Measurements from ENCODE around the gene SEZ6L. TPM values are rescaled to one million over a fixed set of nuclear protein-coding genes. Genes with fewer than 3 reads are reported as not detected.

Gene SEZ6L
- total RNA-seq, 4 donors from 2014 or later, result under 0.01 TPM; not detected in 3

DNA sequence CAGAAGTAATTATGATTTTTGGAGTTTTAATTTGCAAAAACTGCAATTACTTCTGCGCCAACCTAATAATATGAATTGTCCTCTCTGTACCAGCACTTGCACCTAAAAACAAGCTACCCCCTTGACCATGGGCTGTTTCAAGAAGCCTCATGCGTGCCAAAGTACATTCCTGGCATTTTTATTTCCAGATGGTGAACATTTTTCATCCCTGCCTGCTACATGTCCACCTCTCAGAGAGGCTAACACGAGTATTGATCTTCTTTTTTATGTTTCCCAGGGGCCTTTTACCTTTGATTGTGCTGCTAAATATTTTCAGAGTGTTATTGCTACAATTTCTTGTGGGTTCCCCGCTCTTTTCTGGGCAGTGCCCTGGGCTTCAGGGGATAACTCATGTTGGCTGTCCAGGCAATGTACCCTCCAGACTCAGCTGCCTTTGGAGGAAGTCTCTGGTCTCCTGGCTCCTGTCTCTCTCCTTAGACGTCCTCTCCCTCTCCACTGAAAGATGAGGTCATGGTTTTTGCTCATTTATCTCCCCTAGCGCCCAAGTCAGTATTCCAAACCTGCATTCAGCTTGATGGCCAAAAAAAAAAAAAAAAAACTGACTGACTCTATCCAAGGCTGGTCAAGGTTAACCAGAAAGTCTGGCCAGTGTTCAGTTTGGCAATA lies 173.6 kb downstream of the SEZ6L start:
- WGBS, 2 donors, result 35 to 48% methylated on average over 6 of the region's 6 CpGs
- intact Hi-C loops (cut with DNase I), result no loop called here
- no peak for TF ChIP-seq POLR2A (IDR thresholded peaks at IDR 0.05)
- Histone ChIP-seq H3K36me3 (no peaks in the 10 kb centered on the region), H3K4me1 (no peaks in the 10 kb centered on the region), H3K27ac (no peak overlapping the region), H3K4me3 (no peak overlapping the region), H3K9me3 (no peaks in the 10 kb centered on the region), H3K27me3 (peaks cover 0 to 80% (median 0%) of the 10 kb centered on the region in 4 donors)
- no peak for DNase-seq

- intact Hi-C loops (cut with DNase I), result no loop called here
- H3K4me1 ChIP-seq, result no peaks in the 10 kb centered on the region
- peaks cover 0 to 61% (median 0%) of the 10 kb centered on the region in 4 donors for H3K27me3 ChIP-seq
- no peak overlapping the region for H3K27ac ChIP-seq
- DNase-seq, result no peak
- 53 to 67% methylated on average over 3 of the region's 3 CpGs for WGBS, 2 donors
- TF ChIP-seq POLR2A (IDR thresholded peaks at IDR 0.05), result no peak
- TF ChIP-seq, protein P1, sequence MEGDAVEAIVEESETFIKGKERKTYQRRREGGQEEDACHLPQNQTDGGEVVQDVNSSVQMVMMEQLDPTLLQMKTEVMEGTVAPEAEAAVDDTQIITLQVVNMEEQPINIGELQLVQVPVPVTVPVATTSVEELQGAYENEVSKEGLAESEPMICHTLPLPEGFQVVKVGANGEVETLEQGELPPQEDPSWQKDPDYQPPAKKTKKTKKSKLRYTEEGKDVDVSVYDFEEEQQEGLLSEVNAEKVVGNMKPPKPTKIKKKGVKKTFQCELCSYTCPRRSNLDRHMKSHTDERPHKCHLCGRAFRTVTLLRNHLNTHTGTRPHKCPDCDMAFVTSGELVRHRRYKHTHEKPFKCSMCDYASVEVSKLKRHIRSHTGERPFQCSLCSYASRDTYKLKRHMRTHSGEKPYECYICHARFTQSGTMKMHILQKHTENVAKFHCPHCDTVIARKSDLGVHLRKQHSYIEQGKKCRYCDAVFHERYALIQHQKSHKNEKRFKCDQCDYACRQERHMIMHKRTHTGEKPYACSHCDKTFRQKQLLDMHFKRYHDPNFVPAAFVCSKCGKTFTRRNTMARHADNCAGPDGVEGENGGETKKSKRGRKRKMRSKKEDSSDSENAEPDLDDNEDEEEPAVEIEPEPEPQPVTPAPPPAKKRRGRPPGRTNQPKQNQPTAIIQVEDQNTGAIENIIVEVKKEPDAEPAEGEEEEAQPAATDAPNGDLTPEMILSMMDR (IDR thresholded peaks at IDR 0.05), result no peak
- H3K4me3 ChIP-seq, result no peak overlapping the region
- H3K9me3 ChIP-seq, result no peaks in the 10 kb centered on the region
- H3K36me3 ChIP-seq, result no peaks in the 10 kb centered on the region
These were observed 176.2 kb downstream of the SEZ6L start for GRCh38 chr22:26345496-26345895.

- no peak overlapping the region for H3K27ac ChIP-seq
- no peaks in the 10 kb centered on the region for H3K9me3 ChIP-seq
- no peaks in the 10 kb centered on the region for H3K36me3 ChIP-seq
- DNase-seq, result no peak
- H3K4me1 ChIP-seq, result no peaks in the 10 kb centered on the region
- H3K27me3 ChIP-seq, result peaks cover 0 to 49% (median 0%) of the 10 kb centered on the region in 4 donors
- 74 to 92% methylated on average over 2 of the region's 2 CpGs for WGBS, 2 donors
- TF ChIP-seq POLR2A (IDR thresholded peaks at IDR 0.05), result no peak
- TF ChIP-seq, protein P1 (IDR thresholded peaks at IDR 0.05), result no peak
- H3K4me3 ChIP-seq, result no peak overlapping the region
- intact Hi-C loops (cut with DNase I), result no loop called here
These were observed 179.7 kb downstream of the SEZ6L start for GRCh38 chr22:26348810-26349526.

DNA sequence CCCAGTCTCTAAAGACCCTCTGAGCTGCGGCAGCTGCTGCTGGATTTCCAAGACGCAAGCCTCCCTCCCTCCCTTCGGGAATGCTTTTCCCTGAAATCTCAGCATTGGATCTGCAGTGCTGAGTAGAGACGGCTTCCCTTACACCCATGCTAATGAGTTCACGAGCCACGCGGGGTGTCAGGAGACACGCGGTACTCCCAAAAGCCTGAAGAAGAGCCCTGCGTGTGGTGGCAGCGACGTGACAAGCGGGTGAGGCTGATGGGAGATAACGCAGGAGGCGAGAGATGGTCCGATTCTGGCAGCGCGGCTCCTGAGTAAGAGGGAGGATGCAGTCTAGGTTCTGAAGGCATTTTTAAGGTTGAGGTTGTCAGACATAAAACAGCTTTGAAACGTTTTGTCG lies 185.4 kb downstream of the SEZ6L start:
- H3K4me3 ChIP-seq, result no peak overlapping the region
- intact Hi-C loops (cut with DNase I), result no loop called here
- H3K27me3 ChIP-seq, result peaks cover 0 to 58% (median 0%) of the 10 kb centered on the region in 4 donors
- H3K9me3 ChIP-seq, result no peaks in the 10 kb centered on the region
- DNase-seq, result no peak
- 66 to 70% methylated on average over 13 to 18 of the region's 20 CpGs for WGBS, 2 donors
- TF ChIP-seq, protein P1 (IDR thresholded peaks at IDR 0.05), result no peak
- TF ChIP-seq POLR2A (IDR thresholded peaks at IDR 0.05), result no peak
- H3K36me3 ChIP-seq, result no peaks in the 10 kb centered on the region
- no peak overlapping the region for H3K27ac ChIP-seq
- H3K4me1 ChIP-seq, result no peaks in the 10 kb centered on the region

DNA sequence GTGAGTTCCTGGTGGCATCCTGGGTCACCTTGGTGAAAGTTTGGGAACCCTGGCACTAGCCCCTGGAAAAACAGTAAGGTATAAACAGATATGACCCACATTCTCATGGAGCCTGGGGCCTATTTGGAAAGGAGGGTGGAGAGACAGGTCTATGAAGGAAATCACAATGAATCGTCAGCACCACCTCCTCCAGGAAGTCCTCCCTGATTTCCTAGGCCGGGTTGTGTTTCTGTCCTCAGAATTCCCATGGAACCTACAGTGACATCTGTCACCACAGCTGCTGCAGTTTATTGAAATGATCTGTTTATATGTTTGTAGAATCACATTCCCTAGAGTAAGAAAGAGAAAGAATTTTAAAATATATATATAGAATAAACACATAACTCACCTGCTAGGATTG lies 188.0 kb downstream of the SEZ6L start:
- TF ChIP-seq, protein P1 (IDR thresholded peaks at IDR 0.05), result no peak
- no peak for TF ChIP-seq POLR2A (IDR thresholded peaks at IDR 0.05)
- Histone ChIP-seq H3K27ac (no peak overlapping the region), H3K4me3 (no peak overlapping the region), H3K9me3 (no peaks in the 10 kb centered on the region), H3K36me3 (no peaks in the 10 kb centered on the region), H3K4me1 (peaks cover 0 to 11% (median 0%) of the 10 kb centered on the region in 3 donors), H3K27me3 (peaks cover 0 to 66% (median 0%) of the 10 kb centered on the region in 4 donors)
- no peak for DNase-seq
- intact Hi-C loops (cut with DNase I), result no loop called here
- 35 to 38% methylated on average over 2 of the region's 2 CpGs for WGBS, 2 donors
